Measurements from ENCODE around the gene CXorf51A.
"Not testable (repeated sequence)": the region's sequence is repeated elsewhere in the genome, so short reads cannot be mapped to it uniquely, and the experiment has no call there.

- not testable (repeated sequence) for TF ChIP-seq CTCF, POLR2AphosphoS5 (IDR thresholded peaks at IDR 0.05)
Measured at GRCh38 chrX:146809471-146809870, 5.1 kb downstream of the CXorf51A start, which contains the start of gene CXorf51B.
